Lower lobe of right lung (tissue), 2 donors: Measurements from ENCODE around the gene UBA6. TPM values are rescaled to one million over a fixed set of nuclear protein-coding genes. Genes with fewer than 3 reads are reported as not detected.

Experiments
- ATAC-seq, 2 donors: fragments of 200-7000 bp; cut with Tn5 transposase; one replicate each; pipeline ENCODE4 v1.9.1; 2020 to 2022; ENCODE audit warnings: mild to moderate bottlenecking in 2 of 2, moderate library complexity in 2 of 2
- DNase-seq: peaks from one replicate; pipeline ENCODE4 v3.0.0-alpha.2; 2020
- H3K27ac ChIP-seq: fragments of 200-600 bp; one replicate; pipeline ENCODE4 v1.8.0; 2022
- H3K27me3 ChIP-seq: fragments of 200-600 bp; one replicate; pipeline ENCODE4 v1.8.0; 2022; ENCODE audit warnings: low read depth
- H3K36me3 ChIP-seq: fragments of 200-600 bp; one replicate; pipeline ENCODE4 v1.8.0; 2022; ENCODE audit warnings: mild to moderate bottlenecking
- H3K4me1 ChIP-seq: fragments of 200-600 bp; one replicate; pipeline ENCODE4 v1.8.0; 2022
- H3K4me3 ChIP-seq: fragments of 200-600 bp; one replicate; pipeline ENCODE4 v1.8.0; 2022; ENCODE audit warnings: mild to moderate bottlenecking
- H3K9me3 ChIP-seq: fragments of 200-600 bp; one replicate; pipeline ENCODE4 v1.8.0; 2022
- intact Hi-C: fragments of 100-400 bp; cut with DNase I; formaldehyde crosslinking; loops from one replicate; pipeline ENCODE4 v1.11.0; 2022
- total RNA-seq: library from RNA; stranded (reverse); fragmentation: NEBNext Ultra II Directional; extraction: Animal tissue kit (Norgen Biotek cat#: 25700); gene quantifications from one replicate; pipeline ENCODE4 v1.2.1, GENCODE V29; 2021
- TF ChIP-seq, protein P1 (sequence below): fragments of 200-600 bp; IDR thresholded peaks from one replicate; pipeline ENCODE4 v1.8.0; 2022; ENCODE audit warnings: antibody characterized with exemption, mild to moderate bottlenecking
- donor health status: DM: no; HTN: yes; CAD: no; lungs with severe emphysema.

The UBA6 gene
- total RNA-seq, 1 donor from 2014 or later: 54.4 TPM

DNA sequence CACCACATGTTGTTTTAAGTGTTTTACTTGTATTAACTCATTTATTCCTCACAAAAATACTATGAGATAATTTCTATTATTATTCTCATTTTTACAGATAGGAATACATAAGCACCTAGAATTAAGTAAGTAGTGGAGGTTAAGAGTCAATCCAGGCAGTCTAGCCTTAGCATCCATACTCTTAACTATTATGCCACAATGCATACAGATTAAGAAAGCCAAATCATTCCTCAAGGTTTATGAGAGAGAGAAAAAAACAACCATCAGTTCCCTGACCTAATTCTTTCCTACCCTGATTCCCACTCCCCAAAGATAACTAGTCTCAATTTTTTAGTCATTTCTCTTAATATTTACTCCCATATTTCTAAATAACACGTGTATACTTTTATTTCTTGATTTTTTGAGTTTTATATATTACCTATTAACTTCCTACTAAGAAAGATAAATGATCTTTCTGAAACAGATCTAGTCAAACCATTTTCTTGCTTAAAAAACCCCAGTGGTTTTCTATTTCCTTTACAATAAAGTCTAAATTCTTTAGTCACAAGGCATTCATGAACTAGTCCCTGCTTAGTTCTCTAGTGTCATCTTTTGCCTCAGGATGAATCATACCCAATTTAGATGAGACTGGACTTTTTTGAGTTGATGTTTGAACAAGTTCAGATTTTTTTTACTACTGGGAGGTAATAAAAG is 16.0 kb downstream of the UBA6 start:
- no peak overlapping the region for H3K27ac ChIP-seq
- H3K36me3 ChIP-seq: peaks cover 20% of the 10 kb centered on the region
- no peaks in the 10 kb centered on the region for H3K9me3 ChIP-seq
- H3K4me1 ChIP-seq: no peaks in the 10 kb centered on the region
- H3K4me3 ChIP-seq: no peak overlapping the region
- no peak for DNase-seq
- no peak for ATAC-seq
- intact Hi-C loops: no loop called here
- TF ChIP-seq, protein P1, sequence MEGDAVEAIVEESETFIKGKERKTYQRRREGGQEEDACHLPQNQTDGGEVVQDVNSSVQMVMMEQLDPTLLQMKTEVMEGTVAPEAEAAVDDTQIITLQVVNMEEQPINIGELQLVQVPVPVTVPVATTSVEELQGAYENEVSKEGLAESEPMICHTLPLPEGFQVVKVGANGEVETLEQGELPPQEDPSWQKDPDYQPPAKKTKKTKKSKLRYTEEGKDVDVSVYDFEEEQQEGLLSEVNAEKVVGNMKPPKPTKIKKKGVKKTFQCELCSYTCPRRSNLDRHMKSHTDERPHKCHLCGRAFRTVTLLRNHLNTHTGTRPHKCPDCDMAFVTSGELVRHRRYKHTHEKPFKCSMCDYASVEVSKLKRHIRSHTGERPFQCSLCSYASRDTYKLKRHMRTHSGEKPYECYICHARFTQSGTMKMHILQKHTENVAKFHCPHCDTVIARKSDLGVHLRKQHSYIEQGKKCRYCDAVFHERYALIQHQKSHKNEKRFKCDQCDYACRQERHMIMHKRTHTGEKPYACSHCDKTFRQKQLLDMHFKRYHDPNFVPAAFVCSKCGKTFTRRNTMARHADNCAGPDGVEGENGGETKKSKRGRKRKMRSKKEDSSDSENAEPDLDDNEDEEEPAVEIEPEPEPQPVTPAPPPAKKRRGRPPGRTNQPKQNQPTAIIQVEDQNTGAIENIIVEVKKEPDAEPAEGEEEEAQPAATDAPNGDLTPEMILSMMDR: no peak
- H3K27me3 ChIP-seq: no peaks in the 10 kb centered on the region

- Histone ChIP-seq H3K9me3 (no peaks in the 10 kb centered on the region), H3K36me3 (peaks cover 42% of the 10 kb centered on the region), H3K4me3 (no peak overlapping the region), H3K27me3 (no peaks in the 10 kb centered on the region), H3K4me1 (no peaks in the 10 kb centered on the region), H3K27ac (no peak overlapping the region)
- ATAC-seq (no peak), DNase-seq (no peak)
- intact Hi-C loops: no loop called here
- TF ChIP-seq, protein P1: no peak
These were observed 18.7 kb downstream of the UBA6 start for GRCh38 chr4:67682266-67682665.

GRCh38 chr4:67680581-67681222 is 20.3 kb downstream of the UBA6 start:
- DNase-seq: no peak
- Histone ChIP-seq H3K4me3 (no peak overlapping the region), H3K9me3 (no peaks in the 10 kb centered on the region), H3K27ac (no peak overlapping the region), H3K27me3 (no peaks in the 10 kb centered on the region), H3K36me3 (peaks cover 58% of the 10 kb centered on the region), H3K4me1 (no peaks in the 10 kb centered on the region)
- TF ChIP-seq, protein P1: no peak
- ATAC-seq: no peak
- intact Hi-C loops: no loop called here

GRCh38 chr4:67678612-67679011 is 22.3 kb downstream of the UBA6 start:
- DNase-seq: no peak
- no peak overlapping the region for H3K4me3 ChIP-seq
- TF ChIP-seq, protein P1: no peak
- H3K4me1 ChIP-seq: no peaks in the 10 kb centered on the region
- intact Hi-C loops: no loop called here
- no peaks in the 10 kb centered on the region for H3K9me3 ChIP-seq
- H3K27me3 ChIP-seq: no peaks in the 10 kb centered on the region
- no peak overlapping the region for H3K27ac ChIP-seq
- peaks cover 78% of the 10 kb centered on the region for H3K36me3 ChIP-seq
- ATAC-seq: no peak

DNA sequence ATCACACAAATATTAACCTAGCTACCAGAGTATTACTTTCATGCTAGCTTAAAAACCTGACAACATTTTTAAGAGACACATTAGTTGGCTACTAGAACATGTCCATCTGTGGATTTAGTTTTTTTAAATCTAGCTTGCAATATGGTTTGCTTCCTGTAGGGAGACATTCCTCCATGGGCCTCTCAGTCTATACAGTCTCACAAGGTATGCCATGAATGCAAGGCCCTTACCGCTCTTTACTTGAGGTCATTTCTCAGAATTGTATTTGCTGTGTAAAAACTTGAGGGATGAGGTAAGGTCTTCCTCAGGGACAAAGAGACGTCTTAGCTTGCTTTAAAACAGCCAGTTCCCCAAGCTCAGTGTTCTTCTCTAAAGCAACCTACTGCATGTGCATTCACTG is 26.9 kb downstream of the UBA6 start:
- intact Hi-C loops: no loop called here
- H3K9me3 ChIP-seq: no peaks in the 10 kb centered on the region

More for the DNA sequence above, 26.9 kb downstream of the UBA6 start:
- Histone ChIP-seq H3K4me3 (no peak overlapping the region), H3K4me1 (no peaks in the 10 kb centered on the region), H3K27ac (no peak overlapping the region), H3K36me3 (peaks cover 87% of the 10 kb centered on the region), H3K27me3 (no peaks in the 10 kb centered on the region)
- TF ChIP-seq, protein P1: no peak
- ATAC-seq (no peak), DNase-seq (no peak)
